Left lung (tissue), 10 donors: ENCODE data around the gene ADGRB3. TPM values are rescaled to one million over a fixed set of nuclear protein-coding genes. Genes with fewer than 3 reads are reported as not detected.

Experiments
- ATAC-seq: fragments of 200-7000 bp; cut with Tn5 transposase; one replicate; pipeline ENCODE4 v1.9.1; 2020; ENCODE audit warnings: moderate library complexity
- DNase-seq, 4 donors: peaks; one replicate each; pipeline ENCODE4 v3.0.0-alpha.2; 2013 to 2020
- H3K27ac ChIP-seq, 2 donors: fragments of 200-600 bp; sonication (generic) in 1 of 2; one replicate each; pipeline versions ENCODE4 v1.5.0 to v1.8.0; 2020 to 2021
- H3K27me3 ChIP-seq, 2 donors: fragments of 200-600 bp; sonication (generic) in 1 of 2; one replicate each; pipeline versions ENCODE4 v1.5.0 to v1.8.0; 2020 to 2021
- H3K36me3 ChIP-seq, 2 donors: fragments of 200-600 bp; sonication (generic) in 1 of 2; one replicate each; pipeline versions ENCODE4 v1.5.0 to v1.8.0; 2020 to 2021
- H3K4me1 ChIP-seq, 2 donors: fragments of 200-600 bp; one replicate each; pipeline ENCODE4 v1.8.0; 2021
- H3K4me3 ChIP-seq, 2 donors: fragments of 200-600 bp; sonication (generic) in 1 of 2; one replicate each; pipeline versions ENCODE4 v1.5.0 to v1.8.0; 2020 to 2021; ENCODE audit warnings: mild to moderate bottlenecking in 1 of 2
- H3K9me3 ChIP-seq, 2 donors: fragments of 200-600 bp; sonication (generic) in 1 of 2; one replicate each; pipeline versions ENCODE4 v1.5.0 to v1.8.0; 2020 to 2021
- intact Hi-C, 2 donors: fragments of 100-400 bp; cut with DNase I; formaldehyde crosslinking; loops; one replicate each; pipeline versions ENCODE4 v1.11.2 to v1.14.2; 2022
- polyA plus RNA-seq, 6 donors: library from polyadenylated mRNA; unstranded; fragments of 120-200 nt; gene quantifications; one replicate each; pipeline ENCODE4 v1.2.1, GENCODE V29; 2013; ENCODE audit not compliant: insufficient read length in 6 of 6
- total RNA-seq, 2 donors: library from RNA; stranded (reverse); fragmentation: NEBNext Ultra II Directional; extraction: Animal tissue kit (Norgen Biotek cat#: 25700); gene quantifications; one replicate each; pipeline ENCODE4 v1.2.1, GENCODE V29; 2021
- TF ChIP-seq, protein P1 (sequence below), 2 donors: fragments of 200-600 bp; sonication (generic) in 1 of 2; IDR thresholded peaks; one replicate each; pipeline versions ENCODE4 v1.5.0 to v1.8.0; 2021; ENCODE audit warnings: antibody characterized with exemption in 2 of 2
- donor health status: DM: no; HTN: yes; CAD: no.
- donor health status: DM: no; HTN: no; CAD: no.

The ADGRB3 gene
- total and polyA plus RNA-seq, 8 donors, result 2.0 to 22.4 (median 13.7) TPM

DNA sequence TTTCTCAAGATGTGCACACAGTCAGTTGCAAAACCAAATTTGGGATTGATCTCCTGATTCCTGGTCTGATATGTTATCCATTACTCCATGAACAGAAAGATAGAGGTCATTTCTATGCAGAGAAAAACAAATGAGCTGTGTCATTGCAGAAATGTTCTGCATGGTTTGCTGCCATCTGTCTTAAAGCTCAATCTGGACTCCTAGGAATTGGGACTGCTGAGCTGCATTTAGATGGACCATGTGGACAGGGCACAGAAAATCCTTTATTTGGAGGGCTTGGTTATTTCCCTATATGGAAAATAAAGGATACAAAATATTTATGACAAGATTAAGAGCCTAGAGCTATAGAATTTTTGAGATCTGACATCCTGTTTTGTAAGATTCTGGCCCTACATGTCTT, 91.3 kb downstream of the ADGRB3 start:
- no peak for ATAC-seq
- Histone ChIP-seq H3K9me3 (no peaks in the 10 kb centered on the region), H3K4me1 (no peaks in the 10 kb centered on the region), H3K4me3 (no peak overlapping the region), H3K36me3 (no peaks in the 10 kb centered on the region), H3K27ac (no peak overlapping the region), H3K27me3 (no peaks in the 10 kb centered on the region)
- intact Hi-C loops, result no loop called here
- DNase-seq, result no peak
- TF ChIP-seq, protein P1, sequence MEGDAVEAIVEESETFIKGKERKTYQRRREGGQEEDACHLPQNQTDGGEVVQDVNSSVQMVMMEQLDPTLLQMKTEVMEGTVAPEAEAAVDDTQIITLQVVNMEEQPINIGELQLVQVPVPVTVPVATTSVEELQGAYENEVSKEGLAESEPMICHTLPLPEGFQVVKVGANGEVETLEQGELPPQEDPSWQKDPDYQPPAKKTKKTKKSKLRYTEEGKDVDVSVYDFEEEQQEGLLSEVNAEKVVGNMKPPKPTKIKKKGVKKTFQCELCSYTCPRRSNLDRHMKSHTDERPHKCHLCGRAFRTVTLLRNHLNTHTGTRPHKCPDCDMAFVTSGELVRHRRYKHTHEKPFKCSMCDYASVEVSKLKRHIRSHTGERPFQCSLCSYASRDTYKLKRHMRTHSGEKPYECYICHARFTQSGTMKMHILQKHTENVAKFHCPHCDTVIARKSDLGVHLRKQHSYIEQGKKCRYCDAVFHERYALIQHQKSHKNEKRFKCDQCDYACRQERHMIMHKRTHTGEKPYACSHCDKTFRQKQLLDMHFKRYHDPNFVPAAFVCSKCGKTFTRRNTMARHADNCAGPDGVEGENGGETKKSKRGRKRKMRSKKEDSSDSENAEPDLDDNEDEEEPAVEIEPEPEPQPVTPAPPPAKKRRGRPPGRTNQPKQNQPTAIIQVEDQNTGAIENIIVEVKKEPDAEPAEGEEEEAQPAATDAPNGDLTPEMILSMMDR (IDR thresholded peaks at IDR 0.05), result no peak

DNA sequence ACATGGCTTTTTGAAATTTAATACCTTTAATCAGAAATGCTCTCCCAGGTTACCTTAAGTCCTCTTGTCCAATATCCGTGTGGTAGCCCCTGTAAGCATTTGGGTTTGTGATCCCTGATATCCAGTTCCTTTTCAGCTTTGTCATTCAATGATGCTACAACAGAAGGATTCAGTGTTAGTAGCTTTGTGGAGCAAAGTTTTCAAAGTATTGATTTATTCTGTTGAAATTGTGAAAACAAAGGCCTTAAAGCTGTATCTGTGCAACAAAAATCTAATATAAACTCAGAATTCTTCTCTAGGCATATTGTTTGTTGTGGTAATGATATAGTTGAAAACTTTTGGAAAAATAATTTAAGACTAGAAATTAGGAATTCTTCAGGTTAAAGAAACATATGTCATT, 91.9 kb downstream of the ADGRB3 start:
- ATAC-seq (no peak), DNase-seq (no peak)
- TF ChIP-seq, protein P1 (IDR thresholded peaks at IDR 0.05), result no peak
- Histone ChIP-seq H3K27me3 (no peaks in the 10 kb centered on the region), H3K27ac (no peak overlapping the region), H3K4me1 (no peaks in the 10 kb centered on the region), H3K9me3 (no peaks in the 10 kb centered on the region), H3K36me3 (no peaks in the 10 kb centered on the region), H3K4me3 (no peak overlapping the region)
- intact Hi-C loops, result no loop called here

DNA sequence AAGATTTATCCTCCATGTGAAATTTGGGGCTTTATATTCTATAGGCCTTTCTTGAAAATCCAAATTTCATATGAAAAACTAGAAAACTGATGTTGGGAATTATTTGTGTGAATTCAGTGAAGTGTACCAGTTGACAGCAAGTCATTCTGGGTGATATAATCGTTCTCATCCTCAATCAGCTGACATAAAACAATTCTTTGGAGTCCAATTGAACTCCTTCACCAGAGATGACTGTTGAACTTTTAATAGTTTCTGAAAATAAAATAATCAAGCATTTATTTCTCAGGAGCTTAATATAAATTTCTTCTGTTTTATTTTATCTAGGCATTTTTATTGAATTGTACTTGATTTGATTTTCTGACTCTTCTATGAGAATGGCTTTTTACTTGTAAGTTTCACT, 92.6 kb downstream of the ADGRB3 start:
- H3K4me1 ChIP-seq, result no peaks in the 10 kb centered on the region

DNA sequence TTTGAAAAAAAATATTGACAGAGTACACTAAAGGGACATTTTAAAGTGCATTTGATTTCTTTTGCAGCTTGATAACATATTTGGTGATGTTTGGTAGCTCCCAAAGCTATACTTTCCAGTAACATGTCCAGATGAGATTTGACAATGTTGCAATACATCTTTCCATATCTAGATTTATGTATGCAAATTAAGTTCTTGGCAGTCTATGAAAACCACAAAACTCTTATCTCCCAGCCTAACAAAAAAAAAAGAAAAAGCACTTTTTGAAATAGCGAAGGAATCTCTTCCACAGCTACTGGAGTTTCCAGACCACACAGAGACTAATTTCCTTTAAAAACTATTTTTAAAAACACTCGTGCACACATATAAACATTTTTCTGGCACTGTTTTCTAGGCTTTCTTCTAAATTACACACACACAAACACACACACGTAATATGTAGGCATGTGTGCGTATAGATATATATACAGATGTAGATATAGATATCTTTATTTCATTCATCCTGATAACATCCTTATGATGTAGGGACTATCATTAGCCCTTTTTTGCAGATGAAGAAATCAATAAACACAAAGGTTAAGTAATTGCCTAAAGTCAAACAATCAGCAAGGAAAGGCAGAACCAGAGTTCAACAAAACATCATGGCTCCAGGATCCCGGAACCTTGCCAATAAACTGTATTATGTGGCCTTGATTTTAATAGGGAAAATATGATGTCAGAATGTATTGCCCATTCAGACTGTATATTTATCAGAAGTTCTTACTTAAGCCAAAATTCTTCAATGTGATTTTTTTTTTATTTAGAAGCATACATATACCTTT, 93.3 kb downstream of the ADGRB3 start:
- intact Hi-C loops, result no loop called here
- ATAC-seq, result no peak
- Histone ChIP-seq H3K27ac (no peak overlapping the region), H3K36me3 (no peaks in the 10 kb centered on the region), H3K27me3 (no peaks in the 10 kb centered on the region), H3K4me1 (no peaks in the 10 kb centered on the region), H3K9me3 (no peaks in the 10 kb centered on the region), H3K4me3 (no peak overlapping the region)
- TF ChIP-seq, protein P1 (IDR thresholded peaks at IDR 0.05), result no peak
- peak in 2 of 4 donors; percentile 79 to 81 for DNase-seq

More for the DNA sequence above, 92.6 kb downstream of the ADGRB3 start:
- Histone ChIP-seq H3K4me3 (no peak overlapping the region), H3K27ac (no peak overlapping the region), H3K27me3 (no peaks in the 10 kb centered on the region), H3K9me3 (no peaks in the 10 kb centered on the region), H3K36me3 (no peaks in the 10 kb centered on the region)
- DNase-seq (no peak), ATAC-seq (no peak)
- intact Hi-C loops, result no loop called here
- TF ChIP-seq, protein P1 (IDR thresholded peaks at IDR 0.05), result no peak

DNA sequence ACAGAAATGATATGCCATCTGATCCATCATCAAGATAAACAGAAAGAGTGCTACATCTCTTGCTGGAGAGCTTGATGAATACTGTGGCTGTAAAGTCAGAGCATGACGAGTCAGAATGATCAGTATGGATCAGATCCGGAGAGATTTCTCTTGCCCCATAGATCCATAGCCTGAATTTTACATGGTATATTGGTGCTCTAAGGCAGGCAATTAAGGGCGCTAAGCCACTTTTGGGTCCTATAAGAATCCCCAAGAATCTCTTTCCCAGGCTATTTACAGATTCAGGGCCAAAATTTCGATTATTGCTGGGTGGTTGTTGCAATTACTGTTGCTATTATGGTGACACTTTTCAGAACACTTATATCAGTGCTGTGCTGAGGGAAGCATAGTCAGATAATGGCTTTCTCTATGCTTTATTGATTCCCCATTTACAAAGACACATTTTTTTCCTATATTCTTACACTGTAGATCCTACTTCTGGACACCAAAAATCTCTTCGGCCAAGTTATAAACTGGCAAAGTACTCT, 94.4 kb downstream of the ADGRB3 start:
- intact Hi-C loops, result no loop called here

More for the DNA sequence above, 94.4 kb downstream of the ADGRB3 start:
- H3K4me3 ChIP-seq, result no peak overlapping the region
- TF ChIP-seq, protein P1 (IDR thresholded peaks at IDR 0.05), result no peak
- no peaks in the 10 kb centered on the region for H3K9me3 ChIP-seq
- H3K36me3 ChIP-seq, result no peaks in the 10 kb centered on the region
- no peaks in the 10 kb centered on the region for H3K4me1 ChIP-seq
- DNase-seq, result no peak
- ATAC-seq, result no peak
- no peaks in the 10 kb centered on the region for H3K27me3 ChIP-seq
- H3K27ac ChIP-seq, result no peak overlapping the region
